ENCODE results near the gene NDUFA5.
"Not testable (repeated sequence)": the region's sequence is repeated elsewhere in the genome, so short reads cannot be mapped to it uniquely, and the experiment has no call there.

Gene NDUFA5

GRCh38 chr7:123552641-123553040, 5.0 kb downstream of the NDUFA5 start:
- no peaks in the 10 kb centered on the region for H3K36me3 ChIP-seq (ENCODE audit: control insufficient read depth, insufficient read depth, low read length)

GRCh38 chr7:123552134-123552533, 5.5 kb downstream of the NDUFA5 start:
- not testable (repeated sequence) for H3K9me3 ChIP-seq (ENCODE audit: control insufficient read depth, low read length); H3K27me3 ChIP-seq (ENCODE audit: control insufficient read depth, insufficient read depth, low read length); H3K9ac ChIP-seq (ENCODE audit: low read length); H3K36me3 ChIP-seq (ENCODE audit: control insufficient read depth, insufficient read depth, low read length); H3K4me3 ChIP-seq (ENCODE audit: low read length); H3K4me1 ChIP-seq (ENCODE audit: control insufficient read depth, insufficient read depth, low read length)

More at GRCh38 chr7:123552641-123553040, 5.0 kb downstream of the NDUFA5 start:
- Histone ChIP-seq H3K4me3 (ENCODE audit: low read length) (no peak overlapping the region), H3K27me3 (ENCODE audit: control insufficient read depth, insufficient read depth, low read length) (no peaks in the 10 kb centered on the region), H3K4me1 (ENCODE audit: control insufficient read depth, insufficient read depth, low read length) (peaks cover 8% of the 10 kb centered on the region), H3K9ac (ENCODE audit: low read length) (no peak overlapping the region), H3K9me3 (ENCODE audit: control insufficient read depth, low read length) (no peaks in the 10 kb centered on the region)

GRCh38 chr7:123548406-123548805, 9.2 kb downstream of the NDUFA5 start:
- Histone ChIP-seq H3K27me3 (ENCODE audit: control insufficient read depth, insufficient read depth, low read length) (no peaks in the 10 kb centered on the region), H3K4me3 (ENCODE audit: low read length) (no peak overlapping the region), H3K9me3 (ENCODE audit: control insufficient read depth, low read length) (no peaks in the 10 kb centered on the region), H3K4me1 (ENCODE audit: control insufficient read depth, insufficient read depth, low read length) (no peaks in the 10 kb centered on the region), H3K36me3 (ENCODE audit: control insufficient read depth, insufficient read depth, low read length) (no peaks in the 10 kb centered on the region), H3K9ac (ENCODE audit: low read length) (no peak overlapping the region)

GRCh38 chr7:123539871-123540270, 17.7 kb downstream of the NDUFA5 start:
- Histone ChIP-seq H3K9ac (ENCODE audit: low read length) (no peak overlapping the region), H3K4me1 (ENCODE audit: control insufficient read depth, insufficient read depth, low read length) (no peaks in the 10 kb centered on the region), H3K27me3 (ENCODE audit: control insufficient read depth, insufficient read depth, low read length) (no peaks in the 10 kb centered on the region), H3K9me3 (ENCODE audit: control insufficient read depth, low read length) (no peaks in the 10 kb centered on the region), H3K36me3 (ENCODE audit: control insufficient read depth, insufficient read depth, low read length) (no peaks in the 10 kb centered on the region), H3K4me3 (ENCODE audit: low read length) (no peak overlapping the region)

GRCh38 chr7:123538897-123539296, 18.7 kb downstream of the NDUFA5 start:
- no peaks in the 10 kb centered on the region for H3K27me3 ChIP-seq (ENCODE audit: control insufficient read depth, insufficient read depth, low read length)
- no peak overlapping the region for H3K4me3 ChIP-seq (ENCODE audit: low read length)
- H3K9ac ChIP-seq (ENCODE audit: low read length) = no peak overlapping the region
- H3K36me3 ChIP-seq (ENCODE audit: control insufficient read depth, insufficient read depth, low read length) = no peaks in the 10 kb centered on the region
- no peaks in the 10 kb centered on the region for H3K4me1 ChIP-seq (ENCODE audit: control insufficient read depth, insufficient read depth, low read length)
- H3K9me3 ChIP-seq (ENCODE audit: control insufficient read depth, low read length) = no peaks in the 10 kb centered on the region

- no peaks in the 10 kb centered on the region for H3K4me1 ChIP-seq (ENCODE audit: control insufficient read depth, insufficient read depth, low read length)
- H3K9ac ChIP-seq (ENCODE audit: low read length) = no peak overlapping the region
- H3K9me3 ChIP-seq (ENCODE audit: control insufficient read depth, low read length) = no peaks in the 10 kb centered on the region
- H3K36me3 ChIP-seq (ENCODE audit: control insufficient read depth, insufficient read depth, low read length) = no peaks in the 10 kb centered on the region
- H3K27me3 ChIP-seq (ENCODE audit: control insufficient read depth, insufficient read depth, low read length) = peaks cover under 1% of the 10 kb centered on the region
- H3K4me3 ChIP-seq (ENCODE audit: low read length) = no peak overlapping the region
Measured at GRCh38 chr7:123538189-123538714, 19.4 kb downstream of the NDUFA5 start.

- Histone ChIP-seq H3K36me3 (ENCODE audit: control insufficient read depth, insufficient read depth, low read length) (no peaks in the 10 kb centered on the region), H3K4me3 (ENCODE audit: low read length) (no peak overlapping the region), H3K9ac (ENCODE audit: low read length) (no peak overlapping the region)
Measured at GRCh38 chr7:123537026-123537642, 20.5 kb downstream of the NDUFA5 start.

GRCh38 chr7:123535517-123535916, 22.1 kb downstream of the NDUFA5 start:
- H3K36me3 ChIP-seq (ENCODE audit: control insufficient read depth, insufficient read depth, low read length) = no peaks in the 10 kb centered on the region
- no peaks in the 10 kb centered on the region for H3K9me3 ChIP-seq (ENCODE audit: control insufficient read depth, low read length)
- no peak overlapping the region for H3K4me3 ChIP-seq (ENCODE audit: low read length)
- no peaks in the 10 kb centered on the region for H3K4me1 ChIP-seq (ENCODE audit: control insufficient read depth, insufficient read depth, low read length)
- H3K27me3 ChIP-seq (ENCODE audit: control insufficient read depth, insufficient read depth, low read length) = peaks cover 10% of the 10 kb centered on the region
- H3K9ac ChIP-seq (ENCODE audit: low read length) = no peak overlapping the region

More at GRCh38 chr7:123537026-123537642, 20.5 kb downstream of the NDUFA5 start:
- Histone ChIP-seq H3K27me3 (ENCODE audit: control insufficient read depth, insufficient read depth, low read length) (peaks cover 10% of the 10 kb centered on the region), H3K9me3 (ENCODE audit: control insufficient read depth, low read length) (no peaks in the 10 kb centered on the region), H3K4me1 (ENCODE audit: control insufficient read depth, insufficient read depth, low read length) (no peaks in the 10 kb centered on the region)

GRCh38 chr7:123534383-123535260, 23.0 kb downstream of the NDUFA5 start, which contains the start of gene IQUB:
Gene IQUB (minus strand): TSS chr7:123534595. CDS start chr7:123512340, 22,255 bp downstream.
- Histone ChIP-seq H3K27me3 (ENCODE audit: control insufficient read depth, insufficient read depth, low read length) (peaks cover 10% of the 10 kb centered on the region), H3K36me3 (ENCODE audit: control insufficient read depth, insufficient read depth, low read length) (no peaks in the 10 kb centered on the region), H3K4me1 (ENCODE audit: control insufficient read depth, insufficient read depth, low read length) (no peaks in the 10 kb centered on the region), H3K9ac (ENCODE audit: low read length) (peak within 1 kb of the TSS; percentile 82), H3K9me3 (ENCODE audit: control insufficient read depth, low read length) (no peaks in the 10 kb centered on the region), H3K4me3 (ENCODE audit: low read length) (peak within 1 kb of the TSS; percentile 60)

- no peaks in the 10 kb centered on the region for H3K4me1 ChIP-seq (ENCODE audit: control insufficient read depth, insufficient read depth, low read length)
- H3K4me3 ChIP-seq (ENCODE audit: low read length) = peak overlapping the region; percentile 9
- H3K27me3 ChIP-seq (ENCODE audit: control insufficient read depth, insufficient read depth, low read length) = peaks cover 10% of the 10 kb centered on the region
- no peaks in the 10 kb centered on the region for H3K9me3 ChIP-seq (ENCODE audit: control insufficient read depth, low read length)
- H3K9ac ChIP-seq (ENCODE audit: low read length) = no peak overlapping the region
- no peaks in the 10 kb centered on the region for H3K36me3 ChIP-seq (ENCODE audit: control insufficient read depth, insufficient read depth, low read length)
Measured at GRCh38 chr7:123533929-123534382, 23.7 kb downstream of the NDUFA5 start.

- H3K9ac ChIP-seq (ENCODE audit: low read length) = no peak overlapping the region
- H3K4me3 ChIP-seq (ENCODE audit: low read length) = no peak overlapping the region
- H3K9me3 ChIP-seq (ENCODE audit: control insufficient read depth, low read length) = no peaks in the 10 kb centered on the region
- H3K27me3 ChIP-seq (ENCODE audit: control insufficient read depth, insufficient read depth, low read length) = peaks cover 10% of the 10 kb centered on the region
- no peaks in the 10 kb centered on the region for H3K4me1 ChIP-seq (ENCODE audit: control insufficient read depth, insufficient read depth, low read length)
- H3K36me3 ChIP-seq (ENCODE audit: control insufficient read depth, insufficient read depth, low read length) = no peaks in the 10 kb centered on the region
Measured at GRCh38 chr7:123533553-123533917, 24.1 kb downstream of the NDUFA5 start.
